GM12801 (cell line): ENCODE data around the gene IVNS1ABP.

Source experiments
- CTCF ChIP-seq: IDR thresholded peaks from one replicate; pipeline ENCODE4 v1.5.1; 2011; ENCODE audit warnings: control low read depth; ENCODE audit not compliant: insufficient read length; ENCODE audit errors: extremely low read depth

The IVNS1ABP gene

GRCh38 chr1:185279571-185279970, 37.5 kb downstream of the IVNS1ABP start:
- TF ChIP-seq CTCF, result no peak

GRCh38 chr1:185271921-185272320, 45.1 kb downstream of the IVNS1ABP start:
- no peak for TF ChIP-seq CTCF

GRCh38 chr1:185268352-185268751, 48.7 kb downstream of the IVNS1ABP start:
- no peak for TF ChIP-seq CTCF

- no peak for TF ChIP-seq CTCF
Measured at GRCh38 chr1:185267701-185268100, 49.3 kb downstream of the IVNS1ABP start.

- TF ChIP-seq CTCF, result no peak
Measured at GRCh38 chr1:185267301-185267700, 49.7 kb downstream of the IVNS1ABP start.

- TF ChIP-seq CTCF, result no peak
Measured at GRCh38 chr1:185265314-185265713, 51.7 kb downstream of the IVNS1ABP start.

GRCh38 chr1:185263780-185264179, 53.3 kb downstream of the IVNS1ABP start:
- TF ChIP-seq CTCF, result no peak

GRCh38 chr1:185263292-185263691, 53.8 kb downstream of the IVNS1ABP start:
- TF ChIP-seq CTCF, result no peak
